ENCODE results near the gene ZNF454.
A peak's percentile ranks its signal among the peaks of the same experiment; 100 is the strongest.

Gene ZNF454

DNA sequence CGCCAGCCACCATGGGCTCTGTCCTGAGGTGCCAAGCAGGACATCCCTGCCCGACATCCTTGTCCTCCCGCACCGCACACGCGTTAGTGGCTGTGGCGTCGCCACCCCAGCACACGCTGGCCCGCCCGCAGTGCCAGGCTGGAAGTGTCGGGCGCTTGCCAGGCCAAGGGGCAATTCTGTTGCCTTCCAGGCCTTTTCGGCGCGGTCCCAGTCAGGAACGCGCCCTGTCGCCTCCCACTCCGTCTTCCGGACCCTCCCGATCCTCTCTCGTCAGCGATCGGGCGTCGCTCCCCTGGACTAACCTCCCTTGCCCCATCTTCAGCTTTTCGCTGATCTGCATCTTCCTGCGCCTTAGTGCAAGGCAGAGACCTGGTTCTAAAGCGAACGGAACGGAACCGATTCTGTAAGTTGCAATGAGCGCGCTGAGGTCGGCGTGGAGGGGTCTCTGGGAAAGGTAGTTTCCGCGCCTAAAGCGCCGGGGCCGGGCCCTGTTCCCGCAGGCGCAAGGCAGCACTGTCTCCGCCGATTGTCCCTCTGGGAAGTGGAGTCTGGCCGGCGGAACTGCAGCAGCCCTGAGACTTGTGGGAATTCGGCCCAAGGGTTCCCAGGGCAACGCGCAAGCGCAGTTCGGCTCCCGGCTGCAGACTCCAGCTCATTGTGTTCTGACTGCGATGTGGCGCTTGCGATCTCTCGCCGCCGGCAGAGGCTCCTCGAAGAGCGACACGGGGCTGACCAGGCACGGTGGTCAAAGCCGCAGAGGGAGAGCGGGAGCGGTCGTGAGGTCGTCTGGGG is at the start of gene ZNF454:
Gene ZNF454, plus strand, starts transcription at position 630 of the 792 bp plus-strand sequence. CDS start 1,594 bp downstream, outside the sequence.
- peak; percentile 89 for DNase-seq

DNA sequence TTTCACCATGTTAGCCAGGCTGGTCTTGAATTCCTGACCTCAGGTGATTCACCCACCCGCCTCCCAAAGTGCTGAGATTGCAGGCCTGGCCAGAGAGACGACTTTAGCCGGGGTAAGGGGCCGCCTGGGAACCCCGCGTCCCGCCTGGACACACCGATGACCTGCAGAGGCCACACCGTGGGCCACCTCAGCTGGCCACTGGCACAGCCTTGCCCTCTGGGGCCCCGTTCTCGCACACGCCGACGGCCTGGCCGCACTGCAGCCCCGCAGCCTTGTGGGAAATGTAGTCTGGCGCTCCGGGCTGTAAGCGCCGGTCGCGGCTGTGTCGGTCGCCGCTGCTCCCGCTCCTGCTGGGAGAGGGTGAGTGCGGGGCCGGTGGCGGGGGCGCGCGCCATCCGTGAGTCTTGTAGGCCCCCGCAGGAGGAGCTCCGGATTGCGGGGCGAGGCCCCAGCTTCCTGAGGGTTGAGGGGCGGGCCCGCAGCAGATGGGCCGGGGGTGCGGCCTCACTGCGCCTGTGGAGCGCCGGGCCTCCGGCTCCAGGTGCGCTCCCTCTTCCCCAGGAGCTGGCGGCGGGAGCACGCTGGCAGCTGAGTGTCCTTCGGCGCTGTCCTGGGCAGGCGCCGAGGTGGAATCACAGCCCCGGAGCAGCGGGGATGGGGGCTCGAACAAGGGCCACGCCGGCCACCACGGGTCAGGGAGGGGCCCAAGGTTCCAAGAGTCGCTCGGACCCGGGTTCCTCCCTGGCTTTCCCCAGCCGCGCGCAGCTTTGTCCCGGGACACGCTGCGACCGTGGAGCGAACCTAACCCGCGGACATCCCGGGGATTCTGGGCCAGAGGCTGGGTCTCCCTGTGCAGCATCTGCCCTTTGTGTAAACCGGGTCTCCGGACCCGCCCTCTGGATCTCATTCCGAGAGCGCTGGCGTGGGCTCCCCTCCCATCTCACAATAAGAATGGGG is 45.1 kb upstream of the ZNF454 start, which contains the start of gene ZFP2:
Gene ZFP2, plus strand, starts transcription at position 299 of the 957 bp plus-strand sequence. CDS start 35,401 bp downstream, outside the sequence.
- DNase-seq = peak; percentile 53

DNA sequence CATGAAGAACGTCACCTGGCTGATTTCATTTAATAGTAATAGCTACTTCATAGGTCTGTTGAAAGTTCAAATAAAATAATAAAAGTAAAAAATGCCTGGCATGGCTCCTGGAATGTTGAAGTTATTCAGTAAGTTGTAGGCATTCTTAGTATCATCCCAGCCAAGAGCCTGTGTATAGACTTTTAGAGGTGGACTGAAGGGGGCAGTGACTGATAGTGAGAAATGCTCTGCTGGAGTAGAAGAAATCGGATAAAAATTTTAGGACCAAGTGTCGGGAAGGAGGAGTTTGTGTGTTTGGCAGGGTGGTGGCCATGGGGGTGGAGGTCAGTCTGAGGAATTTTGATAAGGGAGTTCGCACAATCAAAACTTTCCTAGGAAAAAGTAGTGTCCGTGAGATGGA is 41.7 kb upstream of the ZNF454 start:
- no peak for DNase-seq

DNA sequence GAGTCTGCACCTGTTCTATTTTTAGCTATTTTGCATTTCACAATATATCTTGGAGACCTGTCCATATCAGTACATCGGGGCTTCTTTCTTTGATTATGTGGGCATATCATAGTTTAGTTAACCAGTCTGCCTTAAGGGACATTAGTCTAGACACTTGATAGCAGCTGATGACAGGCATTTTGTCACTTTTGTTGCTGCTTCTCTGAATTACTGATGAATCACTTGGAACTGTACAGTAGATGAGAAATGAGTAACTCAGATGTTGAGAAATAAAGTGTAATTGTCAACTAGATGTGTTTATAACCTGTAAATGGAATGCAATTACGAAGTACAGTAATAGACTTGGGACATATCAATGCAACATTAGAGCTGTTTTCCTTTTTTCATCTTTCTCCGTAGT is 38.1 kb upstream of the ZNF454 start:
- no peak for DNase-seq

DNA sequence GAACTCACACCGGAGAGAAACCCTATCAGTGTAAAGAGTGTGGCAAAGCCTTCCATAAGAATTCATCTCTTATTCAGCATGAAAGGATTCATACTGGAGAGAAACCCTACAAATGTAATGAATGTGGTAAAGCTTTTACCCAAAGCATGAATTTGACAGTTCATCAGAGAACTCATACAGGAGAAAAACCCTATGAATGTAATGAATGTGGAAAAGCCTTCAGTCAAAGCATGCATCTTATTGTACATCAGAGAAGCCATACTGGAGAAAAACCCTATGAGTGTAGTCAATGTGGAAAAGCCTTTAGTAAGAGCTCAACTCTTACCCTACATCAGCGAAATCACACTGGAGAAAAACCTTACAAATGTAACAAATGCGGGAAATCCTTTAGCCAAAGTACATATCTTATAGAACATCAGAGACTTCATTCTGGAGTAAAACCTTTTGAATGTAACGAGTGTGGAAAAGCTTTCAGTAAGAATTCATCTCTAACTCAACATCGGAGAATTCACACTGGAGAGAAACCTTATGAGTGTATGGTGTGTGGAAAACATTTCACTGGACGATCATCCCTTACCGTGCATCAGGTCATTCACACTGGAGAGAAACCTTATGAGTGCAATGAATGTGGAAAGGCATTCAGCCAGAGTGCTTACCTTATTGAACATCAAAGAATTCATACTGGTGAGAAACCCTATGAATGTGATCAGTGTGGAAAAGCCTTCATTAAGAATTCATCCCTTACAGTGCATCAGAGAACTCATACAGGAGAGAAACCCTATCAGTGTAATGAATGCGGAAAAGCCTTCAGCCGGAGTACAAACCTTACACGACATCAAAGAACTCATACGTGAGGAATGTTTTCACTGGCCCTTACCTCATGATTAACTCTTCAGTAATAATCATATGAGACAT is 8.9 kb upstream of the ZNF454 start:
- no peak for DNase-seq

DNA sequence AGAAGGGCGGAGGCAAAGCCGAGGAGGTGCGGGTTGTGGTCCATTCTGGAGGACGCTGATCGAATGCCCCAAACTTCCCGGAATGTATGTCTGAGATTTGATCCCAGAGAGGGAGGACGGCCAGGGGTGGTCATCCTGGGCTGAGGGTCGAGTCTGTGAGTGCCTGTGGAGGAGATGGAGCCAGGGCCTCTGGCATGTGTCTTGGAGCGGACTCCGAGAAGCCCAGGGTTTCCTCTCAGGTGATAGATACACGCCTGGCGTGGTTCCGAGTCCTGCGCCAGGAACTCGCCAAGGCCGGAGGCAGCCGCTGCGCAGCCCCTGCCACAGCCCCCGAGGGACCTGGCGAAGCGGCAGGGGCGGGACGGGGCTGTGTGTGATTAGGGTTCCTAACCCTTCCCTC is 363 bp downstream of the ZNF454 start:
- DNase-seq = no peak

DNA sequence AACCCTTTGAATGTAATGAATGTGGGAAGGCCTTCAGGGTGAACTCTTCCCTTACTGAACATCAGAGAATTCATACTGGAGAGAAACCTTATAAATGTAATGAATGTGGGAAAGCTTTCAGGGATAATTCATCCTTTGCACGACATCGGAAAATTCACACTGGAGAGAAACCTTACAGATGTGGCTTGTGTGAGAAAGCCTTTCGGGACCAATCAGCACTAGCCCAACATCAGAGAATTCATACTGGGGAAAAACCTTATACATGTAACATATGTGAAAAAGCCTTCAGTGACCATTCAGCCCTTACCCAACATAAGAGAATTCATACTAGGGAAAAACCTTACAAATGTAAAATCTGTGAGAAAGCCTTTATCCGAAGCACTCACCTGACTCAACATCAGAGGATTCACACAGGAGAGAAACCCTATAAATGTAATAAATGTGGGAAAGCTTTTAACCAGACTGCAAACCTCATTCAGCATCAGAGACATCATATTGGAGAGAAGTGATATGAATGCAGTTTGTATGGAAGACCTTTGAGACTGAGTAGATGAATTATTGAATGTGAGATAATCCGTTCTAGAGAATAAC is 24.6 kb downstream of the ZNF454 start:
- DNase-seq = no peak

DNA sequence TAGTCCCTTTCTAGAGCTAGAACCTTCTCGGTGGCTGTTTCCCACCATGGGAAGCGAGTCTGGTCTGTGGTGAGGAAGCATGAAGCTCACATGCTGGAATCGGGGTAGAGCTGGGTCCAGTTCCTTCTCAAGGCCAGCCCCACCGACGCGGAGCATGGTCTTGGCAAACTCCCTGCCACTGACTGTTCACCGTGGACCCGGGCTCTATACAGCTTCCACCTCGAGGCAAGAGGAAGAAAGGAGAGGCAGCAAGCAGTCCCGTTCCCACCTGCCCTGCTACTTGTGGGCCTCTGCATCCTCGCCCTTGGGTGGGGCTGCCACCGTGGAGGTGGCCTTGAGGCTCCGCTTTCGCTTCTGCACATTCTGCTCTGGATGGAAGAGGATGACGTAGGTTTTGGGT is 40.4 kb downstream of the ZNF454 start:
- DNase-seq = no peak

DNA sequence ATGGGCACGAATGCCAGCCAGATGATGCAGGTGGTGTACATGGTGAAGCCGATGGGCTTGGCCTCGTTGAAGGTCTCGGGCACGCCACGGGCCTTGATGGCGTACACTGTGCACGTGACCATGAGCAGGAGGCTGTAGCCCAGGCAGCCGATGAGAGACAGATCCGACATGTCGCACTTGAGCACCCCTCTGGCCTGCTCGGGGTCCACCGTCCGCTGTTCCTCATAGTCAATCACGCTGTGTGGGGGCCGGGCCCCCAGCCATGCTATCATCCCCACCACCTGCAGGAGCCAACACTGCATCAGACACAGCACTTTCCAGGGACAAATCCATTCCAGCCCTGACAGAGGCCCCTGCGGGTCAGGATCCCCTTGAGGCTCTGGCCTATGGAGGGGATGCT is 41.9 kb downstream of the ZNF454 start:
- DNase-seq = no peak

DNA sequence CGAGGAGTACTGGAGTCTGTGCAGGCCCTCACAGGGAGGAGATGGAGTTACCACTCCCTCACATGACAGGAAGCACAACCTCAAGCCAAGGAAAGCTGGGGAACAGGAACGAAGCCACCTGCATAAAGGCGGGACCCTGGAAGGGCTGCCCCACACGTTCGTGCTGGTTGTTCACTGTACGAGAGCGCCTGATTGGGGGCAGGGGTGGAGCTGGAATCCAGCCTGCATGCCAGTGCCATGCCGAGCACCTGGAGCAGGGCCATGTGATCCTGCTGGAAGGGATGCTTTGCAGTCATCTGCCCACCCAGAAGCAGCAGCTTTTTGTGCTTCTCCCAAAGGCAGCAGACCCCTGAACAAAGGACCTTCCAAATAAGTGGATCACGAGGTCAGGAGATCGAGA is 42.7 kb downstream of the ZNF454 start:
- DNase-seq = no peak

DNA sequence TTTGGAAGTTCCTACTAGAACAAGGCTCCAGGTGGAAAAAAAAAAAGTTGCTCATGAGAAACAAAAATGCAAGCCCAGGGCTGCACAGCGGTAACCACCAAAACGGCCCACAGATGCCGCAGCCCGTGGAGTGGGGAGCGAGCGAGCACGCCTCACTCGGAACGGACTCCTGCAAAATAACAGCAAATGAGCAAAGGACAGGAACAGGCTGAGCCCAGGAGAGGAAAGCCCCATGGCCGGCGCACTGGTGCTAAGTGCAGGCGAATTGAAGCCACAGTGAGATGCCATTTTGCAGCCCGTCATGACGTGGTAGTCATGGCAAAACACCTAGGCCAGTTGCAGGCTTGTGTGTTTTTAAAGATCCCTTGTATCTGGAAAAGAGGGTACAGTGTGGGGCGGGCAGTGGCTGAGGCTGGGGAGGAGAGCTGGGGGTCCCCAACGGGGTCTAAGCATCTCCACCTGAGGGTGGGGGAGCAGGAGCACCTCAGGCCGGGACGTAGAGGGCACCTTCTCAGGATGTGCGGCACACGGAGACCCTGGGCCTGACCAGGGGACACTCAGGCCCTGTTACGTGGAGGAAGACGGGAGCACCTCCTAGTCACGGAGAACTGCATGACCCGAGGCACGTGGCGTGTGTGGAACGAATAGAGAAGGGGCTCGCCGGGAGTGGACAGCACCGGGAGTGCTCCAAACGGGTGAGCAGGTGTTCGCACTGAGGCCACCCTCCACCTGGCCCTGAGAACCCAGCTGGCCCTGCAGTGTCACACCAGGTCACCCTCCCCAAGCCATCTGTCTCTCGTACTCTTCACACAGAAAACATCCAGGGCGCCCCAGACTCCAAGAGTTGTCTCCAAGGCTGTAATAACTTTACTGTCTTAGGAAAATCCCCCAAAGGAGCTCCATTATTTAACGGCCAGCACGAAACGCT is 43.4 kb downstream of the ZNF454 start:
- no peak for DNase-seq

DNA sequence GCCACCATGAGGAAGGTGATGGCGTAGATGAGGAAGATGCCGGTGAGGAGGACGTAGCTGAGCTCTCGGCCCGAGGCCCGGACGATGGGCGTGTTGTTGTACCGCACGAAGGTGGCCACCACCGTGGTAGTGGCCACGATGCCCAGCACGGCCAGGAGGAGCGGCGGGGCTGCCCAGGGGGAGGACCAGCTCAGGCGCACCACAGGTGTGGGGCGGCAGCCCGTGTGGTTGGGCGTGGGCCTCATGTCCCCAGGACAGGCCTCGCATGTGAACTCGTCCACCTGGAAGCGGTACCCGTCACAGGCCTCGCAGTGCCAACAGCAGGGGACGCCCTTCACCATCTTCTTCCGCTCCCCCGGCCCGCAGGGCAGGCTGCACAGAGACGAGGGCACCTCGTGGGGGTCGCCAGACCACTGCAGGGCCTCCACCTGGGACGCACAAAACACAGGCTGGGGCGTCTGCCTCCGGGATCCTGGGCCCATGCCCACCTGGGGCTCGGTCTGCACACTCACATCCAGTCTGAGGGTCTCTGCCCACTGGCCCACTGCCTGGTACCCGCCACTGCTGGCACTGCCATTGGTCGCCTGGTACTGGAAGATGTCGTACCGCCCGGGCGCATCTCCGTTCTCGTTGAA is 45.4 kb downstream of the ZNF454 start:
- no peak for DNase-seq

DNA sequence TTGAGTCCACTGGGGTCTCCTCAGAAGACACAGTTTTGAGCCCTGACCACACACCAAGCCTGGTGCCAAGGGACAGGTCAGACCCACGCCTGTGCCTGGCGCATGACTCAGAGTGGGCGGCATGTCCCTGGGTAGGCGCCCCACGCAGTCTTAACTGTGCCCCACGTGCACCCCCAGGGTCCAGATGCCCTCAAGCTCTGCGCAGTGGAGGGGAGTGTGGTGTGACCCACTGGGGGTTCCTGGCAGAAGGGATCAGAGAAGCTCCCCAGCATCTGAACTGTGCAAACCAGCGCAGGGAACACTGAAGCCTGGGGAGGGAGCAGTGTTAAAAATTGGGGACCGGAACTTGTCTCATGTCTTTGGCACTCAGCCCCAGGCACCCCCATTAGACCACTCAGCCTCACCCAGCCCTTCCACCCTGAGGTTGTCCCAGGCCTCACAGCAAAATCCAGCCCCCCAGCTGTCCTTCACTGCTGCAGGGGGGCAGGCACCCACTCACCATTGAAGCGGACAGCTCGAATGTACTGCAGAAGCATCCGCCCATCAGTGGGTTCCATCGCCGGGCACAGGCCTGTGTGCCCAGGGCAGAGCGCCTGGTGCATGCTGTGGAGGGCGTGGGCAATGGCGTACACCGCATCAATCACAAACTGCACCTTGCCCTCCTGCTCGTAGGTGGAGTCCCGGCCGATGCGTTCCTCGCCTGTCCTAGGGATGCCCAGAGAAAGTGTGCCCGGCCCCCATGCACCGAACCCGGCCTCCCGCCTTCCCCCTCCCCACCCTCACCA is 47.6 kb downstream of the ZNF454 start:
- no peak for DNase-seq

DNA sequence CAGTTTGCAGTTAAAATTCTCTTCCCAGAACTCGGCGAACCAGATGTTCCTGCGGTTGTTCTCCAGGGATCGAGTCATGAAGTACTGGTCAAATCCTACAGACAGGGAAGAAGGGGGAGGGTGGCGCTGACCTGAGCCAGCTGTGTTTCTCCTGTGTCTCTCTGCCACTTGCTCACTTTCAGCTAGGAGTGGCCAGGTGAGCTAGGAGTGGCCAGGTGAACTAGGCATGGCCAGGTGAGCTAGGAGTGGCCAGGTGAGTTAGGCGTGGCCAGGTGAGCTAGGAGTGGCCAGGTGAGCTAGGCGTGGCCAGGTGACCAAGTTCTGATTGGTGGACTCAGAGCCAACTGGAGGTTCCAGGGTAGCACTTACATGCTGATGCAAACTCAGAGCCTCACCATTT is 48.3 kb downstream of the ZNF454 start:
- no peak for DNase-seq

DNA sequence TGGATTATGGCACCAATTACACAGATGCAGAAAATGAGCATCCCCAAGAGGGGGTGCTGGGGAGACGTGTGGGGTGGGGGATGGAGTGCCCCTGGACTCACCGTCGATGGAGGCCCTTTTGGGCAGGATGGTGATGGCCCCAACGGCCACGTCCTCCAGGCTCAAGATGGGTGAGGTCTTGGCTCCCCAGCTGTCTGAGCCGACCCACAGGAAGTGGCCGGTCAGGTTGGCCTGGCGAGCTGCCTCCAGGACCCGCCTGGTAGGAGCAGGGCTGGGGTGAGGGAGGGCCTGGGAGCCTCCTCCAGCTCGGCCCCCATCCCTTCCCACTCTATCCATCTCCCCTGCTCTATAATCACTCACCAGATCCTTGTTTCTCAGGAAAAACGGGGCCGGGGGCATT is 49.5 kb downstream of the ZNF454 start:
- no peak for DNase-seq

DNA sequence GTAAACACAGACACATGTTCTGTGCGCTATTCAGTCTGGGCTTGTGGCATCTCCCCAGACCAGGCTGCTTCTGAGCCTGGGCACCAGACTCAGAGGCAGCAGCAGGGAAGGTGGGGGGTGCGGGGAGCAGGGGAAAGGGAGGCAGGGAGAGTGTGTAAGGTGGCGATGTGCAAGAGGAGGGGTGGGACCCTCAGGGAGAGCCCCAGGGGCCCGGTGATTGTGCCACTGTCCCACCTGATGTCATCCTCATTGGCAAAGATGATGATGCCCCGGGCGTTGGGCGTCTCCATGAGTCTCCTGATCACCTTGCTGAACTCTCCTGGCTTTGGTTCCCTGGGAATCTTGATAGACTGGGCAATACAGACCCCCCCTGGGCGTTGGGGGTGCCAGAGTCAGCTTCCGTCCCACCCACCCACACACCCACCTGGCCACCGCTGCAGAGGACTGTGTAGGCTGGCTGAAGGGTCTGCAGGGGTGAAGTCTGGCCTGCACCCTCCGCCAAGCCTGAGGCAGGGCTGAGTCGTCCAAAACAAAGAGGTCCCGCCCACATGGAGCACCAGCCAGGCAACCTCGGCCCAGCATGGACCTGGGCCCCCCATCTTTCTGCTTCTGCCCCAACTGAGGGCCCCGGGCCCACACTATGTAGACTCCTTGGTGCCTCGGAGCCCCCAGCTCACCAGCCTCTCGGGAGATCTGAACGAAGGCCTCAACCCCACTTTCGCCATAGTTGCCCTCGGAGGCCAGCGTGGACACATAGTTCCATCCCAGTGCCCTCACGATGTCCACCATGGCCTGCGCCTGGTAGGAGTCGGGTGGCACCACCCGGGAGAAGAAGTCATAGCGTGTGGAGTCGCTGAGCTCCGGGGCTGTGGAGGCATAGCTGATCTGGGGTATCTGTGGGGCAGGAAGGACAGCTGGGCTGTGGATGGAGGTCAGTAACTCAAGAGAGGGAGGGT is 50.5 kb downstream of the ZNF454 start:
- DNase-seq = no peak

DNA sequence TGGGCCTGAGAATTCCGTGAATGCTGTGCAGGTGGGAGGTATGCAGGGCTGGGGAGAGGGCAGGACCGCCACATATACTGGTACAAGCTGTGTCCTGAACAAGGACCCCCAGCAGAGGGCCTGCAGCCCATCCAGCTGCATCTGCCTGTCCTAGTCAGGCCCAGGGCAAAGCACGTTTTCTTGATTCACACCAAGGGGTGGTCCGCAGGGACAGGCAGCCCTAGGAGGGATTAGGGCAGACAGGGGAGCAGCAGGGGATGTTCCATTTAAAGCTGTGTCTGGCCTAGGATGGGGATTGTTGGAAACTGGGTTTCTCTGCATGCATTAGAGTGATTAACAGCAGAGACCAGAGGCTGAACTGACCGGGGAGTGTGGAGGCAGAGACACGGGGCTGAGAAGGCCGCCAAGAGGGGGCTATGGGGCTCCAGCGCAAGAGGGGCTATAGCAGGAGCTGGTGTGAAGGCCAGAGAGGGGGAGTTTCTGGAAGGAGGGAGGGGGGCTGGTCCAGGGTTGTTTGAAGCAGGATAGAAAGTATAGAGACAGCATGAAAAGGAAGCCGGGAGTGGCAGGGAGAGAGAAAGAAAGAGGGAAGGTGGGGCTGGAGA is 51.4 kb downstream of the ZNF454 start:
- DNase-seq = no peak

DNA sequence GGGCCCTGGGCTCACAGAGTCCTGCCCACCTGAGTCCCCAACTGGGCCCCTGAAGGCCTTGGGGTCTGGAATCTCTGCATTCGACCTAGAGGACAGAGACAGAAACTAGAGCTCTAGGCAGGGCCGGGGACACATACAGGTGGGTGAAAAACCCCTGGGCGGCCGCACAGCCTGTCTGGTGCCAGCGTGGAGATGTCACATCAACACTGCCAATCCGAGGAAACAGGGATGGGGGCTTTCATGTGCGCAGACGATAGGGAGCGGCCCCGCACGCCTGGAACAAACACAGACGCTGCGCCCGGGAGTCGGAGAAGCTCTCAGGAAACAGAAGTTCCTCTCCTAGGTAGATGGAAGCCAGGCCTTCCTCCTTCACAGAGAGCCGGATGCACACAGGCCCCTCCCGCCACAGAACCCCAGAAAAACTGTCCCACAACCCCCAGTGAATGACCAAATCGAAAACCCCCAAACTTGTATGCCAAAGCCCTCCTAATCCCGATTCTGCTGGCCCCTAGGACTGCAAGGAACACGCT is 52.3 kb downstream of the ZNF454 start:
- DNase-seq = no peak

Measured in NCI-H2171 treated with DMSO at 0.1 percent for 48 hours (cell line).